Neural progenitor cell (in vitro differentiated cells): Measurements from ENCODE around the gene CAND2. TPM values are rescaled to one million over a fixed set of nuclear protein-coding genes. Genes with fewer than 3 reads are reported as not detected.

Source experiments
- DNase-seq: peaks from one replicate; pipeline ENCODE4 v3.0.0-alpha.2; 2016; ENCODE audit warnings: low spot score
- H2AFZ ChIP-seq: fragments of 200-600 bp; sonication (generic); replicated peaks from 2 replicates; pipeline ENCODE4 v1.6.1; 2016; ENCODE audit warnings: antibody characterized with exemption
- H3F3A ChIP-seq: fragments of 200-600 bp; sonication (generic); 2 replicates; pipeline ENCODE4 v1.6.1; 2016; ENCODE audit warnings: antibody characterized with exemption, low read depth
- H3K27ac ChIP-seq: fragments of 200-600 bp; sonication (generic); 2 replicates; pipeline ENCODE4 v1.5.1; 2016; ENCODE audit warnings: mild to moderate bottlenecking
- H3K27me3 ChIP-seq: fragments of 200-600 bp; sonication (generic); 2 replicates; pipeline ENCODE4 v1.6.1; 2016; ENCODE audit warnings: mild to moderate bottlenecking, moderate library complexity
- H3K36me3 ChIP-seq: fragments of 200-600 bp; sonication (generic); 2 replicates; pipeline ENCODE4 v1.5.1; 2016
- H3K4me1 ChIP-seq: fragments of 200-600 bp; sonication (generic); 2 replicates; pipeline ENCODE4 v1.6.1; 2016; ENCODE audit warnings: mixed run types
- H3K4me2 ChIP-seq: fragments of 200-600 bp; sonication (generic); 2 replicates; pipeline ENCODE4 v1.6.1; 2016
- H3K4me3 ChIP-seq: fragments of 200-600 bp; sonication (generic); 2 replicates; pipeline ENCODE4 v1.5.1; 2016
- H3K79me2 ChIP-seq: fragments of 200-600 bp; sonication (generic); 2 replicates; pipeline ENCODE4 v1.6.1; 2016; ENCODE audit warnings: low read depth
- H3K9ac ChIP-seq: fragments of 200-600 bp; sonication (generic); 2 replicates; pipeline ENCODE4 v1.6.1; 2016
- H3K9me3 ChIP-seq: fragments of 200-600 bp; sonication (generic); 2 replicates; pipeline ENCODE4 v1.5.1; 2016; ENCODE audit warnings: low read depth
- H4K20me1 ChIP-seq: fragments of 200-600 bp; sonication (generic); 2 replicates; pipeline ENCODE4 v1.6.1; 2016; ENCODE audit warnings: low read depth
- H3K27ac Mint-ChIP-seq: 3 replicates; pipeline ENCODE4 v1.8.0; 2021; ENCODE audit warnings: mixed read lengths
- H3K27me3 Mint-ChIP-seq: 2 replicates; pipeline ENCODE4 v1.8.0; 2022; ENCODE audit warnings: low read depth, mild to moderate bottlenecking, inconsistent platforms, moderate library complexity, mixed read lengths; ENCODE audit not compliant: insufficient read depth
- H3K36me3 Mint-ChIP-seq: 3 replicates; pipeline ENCODE4 v1.8.0; 2021; ENCODE audit warnings: mixed read lengths
- H3K4me1 Mint-ChIP-seq: 3 replicates; pipeline ENCODE4 v1.8.0; 2021; ENCODE audit warnings: mixed read lengths
- H3K4me3 Mint-ChIP-seq: 3 replicates; pipeline ENCODE4 v1.8.0; 2021; ENCODE audit warnings: mild to moderate bottlenecking, moderate library complexity, mixed read lengths
- H3K9me3 Mint-ChIP-seq: 3 replicates; pipeline ENCODE4 v1.8.0; 2020; ENCODE audit warnings: mixed read lengths
- CTCF ChIP-seq: fragments of 200-600 bp; sonication (generic); IDR thresholded peaks from 2 replicates; pipeline ENCODE4 v1.5.1; 2017; ENCODE audit warnings: antibody characterized with exemption, mild to moderate bottlenecking
- EZH2 ChIP-seq: fragments of 200-600 bp; sonication (generic); IDR thresholded peaks from 2 replicates; pipeline ENCODE4 v1.6.1; 2017; ENCODE audit warnings: antibody characterized with exemption, mild to moderate bottlenecking, moderate library complexity
- EZH2phosphoT487 ChIP-seq: fragments of 200-600 bp; sonication (generic); IDR thresholded peaks from 2 replicates; pipeline ENCODE4 v1.6.1; 2017; ENCODE audit warnings: antibody characterized with exemption
- total RNA-seq: library from RNA; depleted of rRNA; stranded (reverse); fragments of >200 nt; gene quantifications from 2 replicates; pipeline ENCODE4 v1.2.3, GENCODE V29; 2015; ENCODE audit warnings: low replicate concordance

Gene CAND2
- total RNA-seq, 1 donor from 2014 or later: 2.4 TPM

- Histone ChIP-seq H4K20me1 (peaks cover 2% of the 10 kb centered on the region), H3K4me3 (no peak overlapping the region), H3K4me2 (no peak overlapping the region), H3K9me3 (no peaks in the 10 kb centered on the region), H3K79me2 (no peaks in the 10 kb centered on the region), H3K36me3 (no peaks in the 10 kb centered on the region), H3K27ac (no peak overlapping the region), H2AFZ (no peak overlapping the region), H3K9ac (no peak overlapping the region), H3K27me3 (peaks cover 43% of the 10 kb centered on the region), H3F3A (peaks cover 15% of the 10 kb centered on the region), H3K4me1 (peaks cover 13% of the 10 kb centered on the region)
- H3K27ac Mint-ChIP-seq: no peak overlapping the region
- H3K27me3 Mint-ChIP-seq: peaks cover 12% of the 10 kb centered on the region
- TF ChIP-seq EZH2 (no peak), CTCF (no peak)
- no peak for DNase-seq
- no peak overlapping the region for H3K4me3 Mint-ChIP-seq
- H3K9me3 Mint-ChIP-seq: no peaks in the 10 kb centered on the region
- H3K36me3 Mint-ChIP-seq: no peaks in the 10 kb centered on the region
- H3K4me1 Mint-ChIP-seq: peaks cover 41% of the 10 kb centered on the region
Observed at GRCh38 chr3:12871404-12871983, 75.0 kb downstream of the CAND2 start.

GRCh38 chr3:12875857-12876836, 79.7 kb downstream of the CAND2 start:
- Histone ChIP-seq H4K20me1 (peaks cover 5% of the 10 kb centered on the region), H3K27ac (no peak overlapping the region), H3K4me1 (peaks cover 7% of the 10 kb centered on the region), H3K9ac (no peak overlapping the region), H3K79me2 (no peaks in the 10 kb centered on the region), H2AFZ (peak overlapping the region; percentile 73), H3F3A (peaks cover 7% of the 10 kb centered on the region), H3K4me3 (peak overlapping the region; percentile 37), H3K27me3 (peaks cover 23% of the 10 kb centered on the region), H3K9me3 (no peaks in the 10 kb centered on the region), H3K36me3 (no peaks in the 10 kb centered on the region), H3K4me2 (peak overlapping the region; percentile 66)
- Mint-ChIP-seq H3K9me3 (no peaks in the 10 kb centered on the region), H3K4me1 (peaks cover 46% of the 10 kb centered on the region), H3K27me3 (peaks cover 7% of the 10 kb centered on the region), H3K27ac (no peak overlapping the region), H3K4me3 (peak overlapping the region; percentile 57), H3K36me3 (no peaks in the 10 kb centered on the region)
- peak; percentile 97 for DNase-seq
- TF ChIP-seq CTCF (peak; percentile 58), EZH2 (no peak)

- no peak overlapping the region for H3K4me3 ChIP-seq
- H3K9me3 ChIP-seq: no peaks in the 10 kb centered on the region
- peaks cover 5% of the 10 kb centered on the region for H4K20me1 ChIP-seq
- H3K9ac ChIP-seq: no peak overlapping the region
- no peaks in the 10 kb centered on the region for H3K36me3 ChIP-seq
- H3K27ac ChIP-seq: no peak overlapping the region
- Mint-ChIP-seq H3K9me3 (no peaks in the 10 kb centered on the region), H3K36me3 (no peaks in the 10 kb centered on the region), H3K4me3 (peak overlapping the region; percentile 55), H3K27me3 (peaks cover 7% of the 10 kb centered on the region), H3K4me1 (peaks cover 43% of the 10 kb centered on the region), H3K27ac (no peak overlapping the region)
- peaks cover 7% of the 10 kb centered on the region for H3F3A ChIP-seq
- H3K27me3 ChIP-seq: peaks cover 18% of the 10 kb centered on the region
- TF ChIP-seq EZH2 (no peak), CTCF (no peak), EZH2phosphoT487 (no peak)
- no peak for DNase-seq
- peak overlapping the region; percentile 66 for H3K4me2 ChIP-seq
- peaks cover 7% of the 10 kb centered on the region for H3K4me1 ChIP-seq
- H2AFZ ChIP-seq: no peak overlapping the region
- H3K79me2 ChIP-seq: no peaks in the 10 kb centered on the region
Observed at GRCh38 chr3:12877040-12877439, 80.6 kb downstream of the CAND2 start.
